HG03558 (cell line): ENCODE results near the gene SPTBN2.

Experiments
- ATAC-seq: cut with Tn5 transposase; IDR thresholded peaks from one replicate; pipeline ENCODE4 v1.9.1; 2021; ENCODE audit warnings: moderate number of reproducible peaks; ENCODE audit not compliant: unreplicated experiment; ENCODE audit errors: extremely low read depth

The SPTBN2 gene

DNA sequence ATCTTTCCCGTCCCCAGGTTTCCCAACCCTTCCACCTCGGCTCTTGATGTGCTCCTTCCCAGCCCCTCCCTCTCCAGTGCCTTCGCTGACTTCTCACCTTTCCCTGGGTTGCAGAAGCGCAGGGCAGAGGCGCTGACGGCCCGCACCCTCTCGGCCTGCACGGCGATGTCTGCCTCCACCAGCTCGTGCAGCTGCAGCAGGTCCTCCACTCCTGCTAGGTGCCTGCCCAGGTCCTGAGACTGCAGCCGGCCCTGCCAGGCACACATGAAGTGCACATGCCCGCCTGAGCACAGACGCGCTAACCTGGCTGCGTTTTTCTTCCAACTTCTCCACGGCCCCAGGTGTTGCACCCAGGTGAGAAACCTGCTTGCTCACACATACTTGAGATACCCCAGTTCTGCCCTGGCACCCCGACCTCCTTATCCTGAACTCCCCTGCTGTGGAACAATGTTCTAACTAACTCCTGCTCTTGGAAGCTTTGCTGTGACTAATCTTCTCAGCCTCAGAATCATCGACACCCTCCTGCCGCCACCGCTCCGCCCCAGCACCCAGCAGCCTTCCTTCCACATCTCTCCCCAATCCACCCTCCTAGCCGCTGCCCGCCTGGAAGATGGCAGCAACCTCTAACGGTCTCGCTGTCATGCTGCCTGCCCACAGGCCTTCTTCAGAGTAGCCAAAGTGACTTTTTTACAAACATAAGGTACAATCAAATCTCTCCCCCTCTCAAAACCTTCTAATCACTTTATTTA lies 23.3 kb downstream of the SPTBN2 start:
- ATAC-seq: no peak

DNA sequence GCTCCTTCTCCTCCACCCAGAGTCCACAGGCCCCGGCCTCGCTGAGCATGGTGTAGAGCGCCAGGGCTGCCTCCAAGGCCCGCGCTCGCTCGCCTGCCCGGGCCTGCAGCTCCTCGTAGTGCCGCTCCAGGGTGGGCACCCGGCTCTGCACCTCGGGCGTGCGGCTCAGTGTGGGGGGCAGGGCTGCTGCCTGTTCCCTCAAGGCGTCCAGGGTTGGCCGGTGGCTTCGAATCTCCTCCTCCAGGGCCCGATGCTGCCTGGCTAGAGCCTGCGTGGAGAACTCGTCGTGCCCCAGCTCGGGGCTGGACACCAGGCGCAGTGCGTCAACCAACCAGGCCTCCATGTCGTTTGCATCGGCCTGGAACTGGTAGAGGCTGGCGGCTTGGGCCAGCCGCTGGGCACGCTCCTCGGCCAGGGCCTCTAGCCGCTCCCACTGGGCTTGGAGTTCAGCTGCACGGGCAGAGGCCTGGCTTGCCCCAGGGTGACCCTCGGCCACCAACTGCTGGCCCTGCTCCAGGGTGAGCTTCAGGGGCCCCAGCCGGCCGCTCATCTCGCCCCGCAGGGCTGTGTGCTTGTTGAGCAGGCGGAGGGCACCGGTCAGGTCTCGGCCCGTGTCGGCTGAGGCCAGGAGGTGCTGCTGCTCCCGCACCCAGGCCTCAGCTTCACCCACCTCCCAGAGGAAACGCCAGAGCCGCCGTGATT lies 24.2 kb downstream of the SPTBN2 start:
- ATAC-seq: no peak

DNA sequence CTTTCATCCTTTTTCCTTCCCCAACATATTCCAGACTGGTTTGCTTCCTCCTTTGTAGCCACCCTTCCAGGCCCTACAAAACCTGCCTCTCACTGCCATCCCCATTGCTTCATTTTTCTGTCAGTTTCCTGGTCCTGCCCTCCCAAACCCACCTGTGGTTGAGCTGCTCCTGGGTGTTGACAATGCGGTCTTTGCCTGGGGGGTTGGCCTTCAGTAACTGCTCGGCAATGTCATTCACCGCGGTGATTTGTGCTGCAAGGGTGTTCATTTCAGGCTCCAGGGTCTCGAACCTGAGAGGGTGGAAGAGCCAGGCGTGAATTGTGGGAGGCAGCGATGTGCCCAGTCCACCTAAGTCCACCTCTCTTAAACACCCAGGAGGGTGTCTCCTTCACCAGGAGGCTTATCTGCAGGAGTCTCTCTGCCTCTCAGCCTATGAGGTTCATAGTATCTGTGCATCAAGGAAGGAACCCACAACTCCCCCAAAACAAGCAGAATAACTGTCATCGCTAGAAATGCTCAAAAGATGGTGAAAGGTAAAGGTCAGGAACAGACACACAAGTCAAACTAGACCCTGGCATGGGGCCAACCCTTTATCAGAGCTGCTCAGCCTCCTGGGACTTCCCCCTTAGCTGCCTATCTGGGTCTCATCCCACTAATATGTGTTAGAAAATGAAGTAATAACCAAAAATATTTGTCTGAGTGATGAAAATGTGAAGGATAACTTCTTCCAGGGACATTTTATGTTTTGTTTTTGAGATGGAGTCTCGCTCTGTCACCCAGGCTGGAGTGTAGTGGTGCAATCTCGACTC lies 27.4 kb downstream of the SPTBN2 start:
- no peak for ATAC-seq

DNA sequence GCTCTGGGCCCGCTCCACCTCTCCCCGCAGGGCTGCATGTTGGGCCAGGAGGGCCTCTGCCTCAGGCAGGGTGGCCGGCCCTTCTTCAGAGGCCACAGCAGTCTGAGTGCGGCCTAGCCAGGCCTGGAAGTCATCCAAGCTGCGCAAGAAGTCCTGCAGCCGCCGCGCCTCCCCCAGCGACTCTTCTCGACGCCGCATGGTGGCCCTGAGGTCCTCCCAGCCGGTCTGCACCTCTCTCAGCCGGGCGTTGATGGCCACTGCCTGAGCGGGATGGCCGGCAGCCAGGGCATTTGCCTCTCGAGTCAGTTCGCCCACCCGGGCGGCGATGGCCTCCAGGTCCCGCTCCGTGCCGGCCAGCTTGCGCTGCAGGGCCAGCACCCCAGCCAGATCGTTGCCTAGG lies 28.3 kb downstream of the SPTBN2 start:
- ATAC-seq: no peak

DNA sequence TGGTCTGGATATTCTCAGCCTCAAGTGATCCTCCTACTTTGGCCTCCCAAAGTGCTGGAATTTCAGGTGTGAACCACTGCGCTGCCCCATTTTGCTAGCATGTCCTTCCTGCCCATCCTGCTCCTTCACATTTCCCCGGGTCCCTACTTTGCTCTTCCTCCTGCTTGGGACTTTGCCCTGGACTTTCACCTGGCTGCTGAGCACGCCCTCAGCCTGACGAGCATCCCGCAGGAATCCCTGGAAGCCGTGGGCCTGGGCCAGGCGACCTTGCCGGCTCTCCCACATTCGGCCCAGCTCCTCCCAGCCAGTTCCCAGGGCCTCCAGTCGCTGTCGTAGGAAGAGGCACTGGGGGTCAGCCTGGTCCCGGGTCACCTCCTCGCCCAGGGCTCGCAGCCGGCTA lies 28.7 kb downstream of the SPTBN2 start:
- ATAC-seq: no peak

DNA sequence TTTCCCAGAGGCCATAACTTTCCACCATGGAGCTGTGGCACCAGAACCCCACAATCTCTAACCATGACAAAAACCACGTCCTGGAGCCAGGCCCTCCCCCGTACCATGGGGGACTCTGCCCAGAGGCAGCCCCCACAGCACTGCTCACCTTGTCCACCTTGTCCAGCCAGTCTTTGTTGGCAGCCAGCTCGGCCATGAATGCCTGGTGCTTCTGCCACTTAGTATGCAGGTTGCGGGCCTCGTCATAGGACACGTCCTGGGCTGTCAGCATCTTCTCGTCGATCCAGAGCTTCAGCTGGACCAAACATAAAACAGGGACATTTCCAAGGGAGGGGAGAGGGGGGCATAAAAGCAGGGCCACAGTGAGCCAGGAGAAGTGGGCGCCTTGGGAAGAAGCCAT lies 30.5 kb downstream of the SPTBN2 start:
- no peak for ATAC-seq

DNA sequence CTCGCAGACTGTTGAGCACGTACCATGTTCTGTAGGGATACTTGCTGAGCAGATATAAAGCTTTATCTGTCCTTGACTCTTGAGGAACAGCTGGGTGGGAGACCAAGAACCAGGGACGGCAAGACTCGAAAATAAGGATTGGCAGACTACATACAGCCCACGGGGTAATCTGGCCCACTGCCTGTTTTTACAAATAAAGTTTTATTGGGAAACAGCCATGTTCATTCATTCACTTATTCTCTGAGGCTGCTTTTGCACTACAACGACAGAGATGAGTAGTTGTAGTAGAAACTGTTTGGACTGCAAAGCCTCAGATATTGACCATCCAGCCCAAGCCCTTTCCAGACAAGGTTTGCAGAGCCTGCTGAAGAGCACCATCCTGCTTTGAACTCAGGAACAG lies 31.0 kb downstream of the SPTBN2 start:
- no peak for ATAC-seq

DNA sequence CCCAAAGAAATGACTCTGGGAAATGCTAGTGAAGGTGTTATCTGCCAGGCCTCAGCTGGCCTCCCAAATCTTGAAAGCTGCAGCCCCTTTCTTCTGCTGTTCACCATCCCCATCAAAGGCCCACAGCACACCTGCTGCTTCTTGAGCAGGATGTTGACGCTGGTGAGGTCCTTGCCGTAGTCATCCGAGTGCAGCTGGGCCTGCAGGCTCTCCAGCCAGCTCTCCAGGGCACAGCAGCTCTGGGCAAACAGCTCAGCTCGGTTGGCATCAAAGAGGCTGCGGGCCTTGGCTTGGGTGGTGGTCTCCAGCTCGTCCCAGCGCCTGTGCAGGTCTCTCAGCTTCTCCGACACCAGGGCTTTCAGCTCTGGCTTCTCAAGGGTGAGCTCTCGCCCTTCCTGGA lies 32.9 kb downstream of the SPTBN2 start:
- no peak for ATAC-seq

DNA sequence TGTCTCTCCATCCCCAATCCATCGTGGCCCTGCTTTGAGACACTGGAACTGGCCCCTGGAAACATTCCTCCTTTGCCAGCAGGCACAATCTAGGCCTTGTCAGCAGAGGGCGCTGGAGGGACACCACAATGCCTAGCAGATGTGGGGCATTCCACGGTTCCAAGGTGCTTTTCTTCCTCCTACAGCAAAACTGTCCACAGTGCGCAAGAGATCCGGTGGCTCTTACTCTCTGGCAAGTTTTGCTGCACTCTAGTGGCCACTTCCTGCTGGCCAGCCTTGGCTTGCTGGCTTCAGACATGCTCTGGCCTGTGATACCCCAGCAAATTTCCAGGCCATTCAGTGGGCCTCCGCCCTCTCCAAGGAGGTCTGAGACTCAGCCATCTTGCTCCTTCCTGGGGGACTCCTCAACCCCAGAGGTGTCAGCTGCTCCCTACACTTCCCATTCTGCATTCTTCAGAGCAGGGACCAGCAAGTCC lies 34.2 kb downstream of the SPTBN2 start:
- no peak for ATAC-seq

DNA sequence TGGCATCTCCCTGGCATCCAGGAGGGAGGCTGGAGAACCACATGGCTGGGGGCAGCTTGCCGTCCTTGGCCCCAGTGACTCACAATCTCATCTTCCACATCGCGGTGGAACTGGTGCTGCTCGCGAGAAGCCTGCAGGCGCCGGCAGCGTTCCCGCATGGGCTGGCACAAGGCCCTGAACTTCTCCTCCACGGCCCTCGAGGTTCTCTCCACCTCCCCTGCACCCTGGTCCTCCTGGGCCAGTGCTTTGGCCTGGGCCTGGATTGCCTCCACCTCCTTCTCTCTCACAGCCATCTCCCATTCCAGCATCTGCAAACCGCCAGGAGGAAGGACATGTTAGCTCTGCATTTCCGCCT lies 35.0 kb downstream of the SPTBN2 start:
- no peak for ATAC-seq

DNA sequence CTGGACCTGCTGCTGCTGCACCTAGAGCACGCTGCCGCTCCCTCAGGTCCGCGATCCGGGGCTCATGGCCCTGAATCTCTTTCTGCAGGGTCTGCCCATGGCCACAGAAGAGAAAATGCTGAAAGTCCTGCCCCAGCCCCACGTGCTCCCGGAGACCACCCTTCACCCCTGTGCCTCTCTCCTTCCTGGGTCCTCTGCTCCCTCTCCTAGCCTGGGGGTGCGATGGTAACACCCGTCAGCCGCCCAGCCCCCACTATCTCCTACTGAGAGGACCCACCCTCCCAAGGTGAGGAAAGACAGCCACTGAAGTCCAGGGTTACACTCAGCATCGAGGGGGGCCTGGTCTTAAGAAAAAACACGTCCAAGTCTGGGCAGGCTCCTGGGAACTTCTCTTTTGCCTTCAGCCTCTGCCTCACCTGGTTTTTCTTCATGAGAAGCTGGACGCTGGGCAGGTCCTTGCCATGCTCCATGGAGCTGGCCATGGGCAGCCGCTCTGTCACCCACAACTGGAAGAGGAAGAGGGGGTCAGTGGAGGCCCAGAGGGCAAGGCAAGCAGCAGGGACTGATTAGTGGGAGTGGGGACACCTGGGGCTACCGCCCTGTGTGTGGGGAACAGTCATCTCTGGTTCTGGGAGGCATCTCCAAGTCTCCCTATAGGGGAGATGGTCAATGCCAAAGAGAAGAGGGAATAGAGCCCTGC lies 35.5 kb downstream of the SPTBN2 start:
- no peak for ATAC-seq

DNA sequence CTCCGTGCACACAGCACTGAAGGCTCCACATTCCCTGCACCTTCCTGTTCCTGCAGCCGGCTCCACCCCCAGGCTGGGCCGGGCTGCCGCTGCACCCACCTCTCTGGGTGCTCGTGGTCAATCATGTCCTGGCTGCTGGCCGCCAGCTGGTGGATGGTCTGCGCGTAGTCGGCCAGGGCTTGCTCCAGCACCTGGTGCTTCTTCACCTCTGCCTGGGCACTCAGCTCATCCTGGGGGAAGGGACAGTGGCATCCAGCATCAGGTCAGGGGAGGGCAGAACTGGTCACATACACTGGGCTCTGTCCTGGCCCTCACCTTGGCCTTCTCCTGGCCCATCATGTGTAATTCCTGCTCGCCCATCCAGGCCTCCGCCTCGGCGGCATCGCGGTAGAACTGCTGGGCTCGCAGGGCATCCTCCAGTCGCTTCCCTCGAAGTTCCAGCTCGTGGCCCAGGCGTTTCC lies 36.1 kb downstream of the SPTBN2 start:
- ATAC-seq: no peak

DNA sequence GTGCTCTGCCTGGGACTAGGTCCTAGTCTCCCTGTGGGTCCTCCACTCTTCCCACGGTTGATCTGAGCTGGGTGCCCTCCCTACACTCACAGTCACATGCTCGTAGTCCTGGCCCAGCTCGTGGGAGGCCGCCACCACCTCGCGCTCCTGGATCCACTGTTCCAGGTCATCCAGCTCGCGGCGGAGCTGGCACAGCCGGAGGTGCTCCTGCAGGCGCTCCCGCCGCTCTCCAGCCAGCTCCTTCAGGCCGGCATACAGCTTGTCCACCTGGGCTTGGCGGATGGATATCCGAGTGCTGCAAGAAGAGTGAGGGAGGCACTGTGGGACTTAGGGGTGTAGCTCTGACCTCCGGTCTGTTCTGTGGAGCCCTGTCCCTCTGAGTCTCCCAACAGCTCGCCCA lies 36.6 kb downstream of the SPTBN2 start:
- no peak for ATAC-seq

DNA sequence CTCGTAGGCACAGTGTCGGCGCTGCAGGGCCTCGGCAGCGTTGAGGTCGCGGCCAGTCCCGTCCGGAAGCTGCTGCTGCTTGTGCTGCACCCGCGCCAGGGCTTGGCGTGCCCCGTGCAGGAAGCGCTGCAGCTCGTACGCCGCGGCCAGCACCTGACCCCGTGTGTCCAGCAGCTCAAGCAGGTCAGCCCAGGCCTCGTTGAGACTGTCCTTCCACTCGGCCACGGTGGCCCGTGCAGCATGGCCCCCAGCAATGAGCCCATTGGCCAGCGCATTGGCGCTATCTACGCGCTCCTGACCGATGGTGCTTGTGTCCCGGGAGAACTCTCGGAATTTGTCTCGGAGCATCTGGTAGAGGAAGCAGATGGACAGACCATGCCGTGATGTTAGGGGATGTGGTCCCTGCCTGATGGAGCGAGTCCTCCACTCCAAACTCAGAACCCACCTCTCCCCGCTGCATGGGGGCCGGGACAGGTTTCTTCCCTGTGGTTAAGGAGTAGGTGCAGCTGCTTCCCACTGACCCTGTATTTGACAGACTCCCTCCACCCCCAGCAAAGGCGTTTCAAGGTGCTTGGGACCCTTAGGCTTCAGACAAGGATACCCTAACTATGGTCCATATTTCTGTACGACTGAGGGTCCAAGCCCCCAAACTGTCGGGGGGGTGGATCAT lies 37.6 kb downstream of the SPTBN2 start:
- ATAC-seq: no peak

DNA sequence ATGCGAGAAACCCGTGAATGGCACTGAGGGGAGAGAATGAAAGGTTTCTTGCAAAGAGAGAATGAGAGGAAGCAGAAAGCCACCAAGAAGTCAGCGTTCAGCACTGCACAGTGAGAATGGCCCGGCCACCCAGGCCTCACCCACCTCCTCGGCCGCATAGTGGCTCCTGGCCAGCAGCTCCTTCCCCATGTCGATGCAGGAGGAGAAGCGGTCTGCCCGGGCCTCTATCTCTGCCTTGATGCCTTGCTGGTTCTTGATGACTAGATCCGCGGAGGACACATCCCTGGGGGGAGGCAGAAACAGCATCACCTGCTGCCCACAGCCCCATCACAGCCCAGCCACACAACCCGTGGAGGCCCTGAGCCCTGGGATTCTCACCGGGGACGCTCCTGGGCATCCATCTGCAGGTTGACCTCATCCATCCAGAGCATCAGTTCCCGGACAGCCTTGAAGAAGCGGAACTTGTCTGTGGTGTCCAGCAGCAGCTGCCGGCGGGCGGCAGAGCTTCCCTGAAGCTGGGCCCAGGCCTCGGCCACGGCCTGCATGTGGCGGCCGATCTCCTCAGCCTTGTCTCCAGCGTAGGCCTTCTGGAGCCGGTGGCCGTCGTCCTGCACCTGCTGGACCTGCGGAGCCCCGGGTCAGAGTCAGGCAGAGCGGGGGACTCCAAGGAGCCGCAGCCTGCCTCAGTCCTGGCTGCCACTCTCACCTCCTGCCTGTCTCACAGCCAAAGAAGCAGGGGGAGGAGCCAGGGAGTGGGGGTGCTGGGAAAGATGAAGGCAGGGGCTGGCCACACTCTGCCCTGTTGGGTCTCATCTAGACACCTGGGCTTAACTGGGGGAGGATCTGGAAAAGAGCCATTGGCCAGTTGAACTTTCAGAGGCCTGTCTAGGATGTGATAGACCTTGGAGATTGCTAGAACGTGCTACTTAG lies 39.1 kb downstream of the SPTBN2 start:
- ATAC-seq: no peak

DNA sequence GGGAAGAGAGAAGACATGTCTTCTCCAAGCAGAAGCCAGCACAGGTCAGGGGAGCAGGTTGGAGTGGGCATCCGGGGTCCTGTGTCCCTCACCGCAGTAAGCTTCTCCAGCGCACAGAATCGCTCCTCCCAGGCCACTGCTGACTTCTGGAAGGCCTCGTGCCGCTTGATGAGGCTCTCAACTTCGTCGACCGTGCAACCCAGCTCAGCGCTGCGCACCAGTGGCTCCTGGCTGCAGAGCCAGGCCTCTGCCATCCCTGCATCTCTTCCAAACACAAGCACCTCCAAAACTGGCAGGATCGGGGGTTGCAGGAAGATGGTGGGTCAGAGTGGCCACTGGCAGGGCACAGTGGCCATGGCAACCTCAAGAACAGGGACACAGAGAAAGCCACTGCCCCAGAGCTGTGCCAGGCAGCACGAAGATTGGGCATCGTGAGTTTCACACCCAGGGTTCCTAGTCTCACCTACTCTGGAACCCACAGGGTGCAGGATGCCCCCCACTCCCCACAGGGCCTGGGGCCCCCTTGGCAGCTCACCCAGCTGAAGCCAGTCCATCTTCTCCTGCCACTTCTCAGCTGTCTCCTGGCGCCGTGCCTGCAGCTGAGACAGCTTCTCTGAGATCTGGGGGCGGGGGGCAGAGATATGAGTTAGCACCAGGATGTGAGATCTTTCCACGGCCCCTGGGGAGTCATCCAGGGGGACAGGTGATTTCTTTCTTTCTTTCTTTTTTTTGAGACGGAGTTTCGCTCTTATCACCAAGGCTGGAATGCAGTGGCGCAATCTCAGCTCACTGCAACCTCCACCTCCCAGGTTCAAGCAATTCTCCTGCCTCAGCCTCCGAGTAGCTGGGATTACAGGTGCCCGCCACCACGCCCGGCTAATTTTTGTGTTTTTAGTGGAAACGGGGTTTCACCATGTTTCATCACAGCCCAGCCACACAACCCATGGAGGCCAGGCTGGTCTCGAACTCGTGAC lies 40.2 kb downstream of the SPTBN2 start:
- ATAC-seq: no peak

DNA sequence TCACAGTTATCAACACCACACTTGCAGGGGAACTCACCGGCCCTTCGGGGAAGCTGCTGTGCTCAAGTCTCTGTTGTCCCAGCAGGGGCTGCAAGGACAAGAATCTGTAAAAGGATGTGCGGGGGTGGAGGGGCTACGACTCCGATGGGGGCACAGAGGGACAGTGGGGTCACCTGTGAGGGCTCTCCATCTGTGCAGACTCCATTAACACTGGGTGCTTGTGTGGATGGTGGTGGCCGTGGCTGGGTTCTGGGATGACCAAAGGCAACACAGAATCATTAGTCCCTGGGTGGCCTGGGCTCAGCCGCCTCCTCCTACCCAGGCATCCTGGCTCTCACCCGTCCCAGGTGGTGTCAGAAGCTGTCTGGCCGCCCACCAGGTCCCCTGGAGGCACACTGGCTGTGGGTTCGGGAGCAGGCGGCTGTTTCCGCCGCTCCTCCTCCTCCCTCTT lies 41.2 kb downstream of the SPTBN2 start:
- no peak for ATAC-seq
